GM12801 (cell line): ENCODE measurements around the gene TMOD1.

Experiments
- CTCF ChIP-seq: IDR thresholded peaks from one replicate; pipeline ENCODE4 v1.5.1; 2011; ENCODE audit warnings: control low read depth; ENCODE audit not compliant: insufficient read length; ENCODE audit errors: extremely low read depth

TMOD1 gene

GRCh38 chr9:97534961-97535594 is 33.6 kb downstream of the TMOD1 start:
- TF ChIP-seq CTCF = no peak

GRCh38 chr9:97535771-97536170 is 34.3 kb downstream of the TMOD1 start:
- no peak for TF ChIP-seq CTCF

GRCh38 chr9:97536480-97536879 is 35.0 kb downstream of the TMOD1 start:
- no peak for TF ChIP-seq CTCF

GRCh38 chr9:97543561-97543960 is 42.1 kb downstream of the TMOD1 start:
- no peak for TF ChIP-seq CTCF

- no peak for TF ChIP-seq CTCF
Observed at GRCh38 chr9:97545486-97545885, 44.0 kb downstream of the TMOD1 start.

- TF ChIP-seq CTCF = no peak
Observed at GRCh38 chr9:97547098-97547829, 45.8 kb downstream of the TMOD1 start.

- TF ChIP-seq CTCF = no peak
Observed at GRCh38 chr9:97548379-97548778, 46.9 kb downstream of the TMOD1 start.
